GM21717 (cell line): Measurements from ENCODE around the gene GLG1.

ENCODE experiments used
- ATAC-seq: cut with Tn5 transposase; IDR thresholded peaks from one replicate; pipeline ENCODE4 v1.9.1; 2021; ENCODE audit warnings: mild to moderate bottlenecking, moderate library complexity; ENCODE audit not compliant: unreplicated experiment

GLG1 gene

DNA sequence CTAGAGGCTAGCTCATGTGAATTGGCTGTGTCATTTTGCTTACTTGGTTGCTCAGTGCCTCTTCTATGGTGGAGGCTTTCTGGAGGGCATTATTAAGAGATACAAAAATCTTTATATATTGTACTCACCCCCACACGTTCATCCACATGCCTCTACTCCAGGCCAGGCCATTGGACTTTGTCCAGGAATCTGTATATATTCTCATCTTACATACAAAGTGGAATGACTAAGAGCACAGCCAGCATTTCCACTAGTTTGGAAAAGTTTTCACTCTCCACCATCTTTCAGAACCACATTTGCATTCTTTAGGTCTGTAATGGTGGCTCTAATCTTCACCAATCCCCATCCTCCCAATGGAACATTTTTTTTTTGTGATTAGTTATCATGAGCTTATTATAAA is 4.8 kb upstream of the GLG1 start:
- ATAC-seq, result no peak

DNA sequence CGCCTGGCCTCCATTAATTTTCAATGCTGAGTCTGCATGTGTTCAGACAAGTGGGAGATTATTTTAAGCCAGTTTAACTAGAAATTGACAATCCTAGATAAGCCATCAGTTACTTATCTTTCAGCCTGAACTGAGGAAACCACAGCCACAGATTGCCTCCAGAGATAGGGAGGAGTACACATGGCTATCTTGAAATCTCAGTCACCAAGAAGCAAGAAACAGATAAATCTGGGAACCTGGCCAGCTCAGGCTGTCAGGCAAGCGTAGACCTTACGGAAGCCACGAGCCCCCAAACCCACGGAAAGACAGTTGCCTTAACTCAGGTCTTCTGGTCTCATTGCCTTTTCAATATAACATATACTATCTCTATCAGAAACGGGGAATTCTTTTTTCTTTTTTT is 2.0 kb upstream of the GLG1 start:
- ATAC-seq, result no peak

DNA sequence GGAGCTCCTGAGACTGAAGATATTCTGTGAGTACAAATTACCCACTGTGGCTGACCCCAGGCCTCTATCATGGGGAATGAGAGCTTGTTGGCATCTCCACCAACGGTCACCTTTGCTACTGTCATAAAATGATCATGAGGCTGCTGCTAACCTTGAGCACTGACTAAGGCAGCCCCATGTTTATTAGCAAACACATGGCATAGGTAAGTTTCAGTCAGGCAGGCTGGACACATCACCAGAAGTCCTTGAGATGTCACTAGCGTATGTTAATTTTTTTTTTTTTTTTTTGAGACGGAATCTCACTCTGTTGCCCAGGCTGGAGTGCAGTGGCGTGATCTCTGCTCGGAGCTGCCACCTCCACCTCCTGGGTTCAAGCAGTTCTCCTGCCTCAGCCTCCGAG is 1.5 kb upstream of the GLG1 start:
- ATAC-seq, result no peak

GRCh38 chr16:74607962-74608356 is 1.0 kb upstream of the GLG1 start:
- no peak for ATAC-seq

DNA sequence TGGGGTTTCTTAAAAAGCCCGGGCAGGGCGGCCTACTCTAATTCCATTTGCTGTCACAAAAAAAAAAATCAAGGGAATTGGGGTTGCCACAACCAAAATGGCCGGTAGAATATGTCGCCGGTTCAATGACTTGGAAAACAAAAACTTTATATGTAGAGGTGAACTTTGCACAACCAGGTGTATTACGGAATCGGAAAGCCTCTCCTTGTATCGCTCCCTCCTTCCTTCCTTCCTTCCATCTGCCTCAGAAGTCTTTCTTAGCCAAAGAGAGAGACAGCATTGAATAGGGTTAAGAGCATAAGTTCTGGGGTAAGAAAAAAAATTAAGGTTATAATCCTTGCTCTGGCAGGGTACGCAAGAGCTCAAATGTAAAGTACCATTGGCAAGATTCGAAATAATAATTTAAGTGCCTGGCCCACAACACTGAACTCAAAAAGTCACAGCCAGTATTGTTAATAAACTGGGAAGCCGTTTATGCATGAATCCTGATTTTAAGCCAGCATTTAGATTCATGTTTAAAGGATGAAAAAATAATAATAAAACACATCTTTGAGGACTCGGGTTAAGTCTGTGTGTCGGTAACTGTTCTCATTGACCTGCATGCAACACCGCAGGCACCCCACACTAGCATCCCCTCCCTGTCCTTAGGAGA is 522 bp upstream of the GLG1 start:
- ATAC-seq, result peak; percentile 25

DNA sequence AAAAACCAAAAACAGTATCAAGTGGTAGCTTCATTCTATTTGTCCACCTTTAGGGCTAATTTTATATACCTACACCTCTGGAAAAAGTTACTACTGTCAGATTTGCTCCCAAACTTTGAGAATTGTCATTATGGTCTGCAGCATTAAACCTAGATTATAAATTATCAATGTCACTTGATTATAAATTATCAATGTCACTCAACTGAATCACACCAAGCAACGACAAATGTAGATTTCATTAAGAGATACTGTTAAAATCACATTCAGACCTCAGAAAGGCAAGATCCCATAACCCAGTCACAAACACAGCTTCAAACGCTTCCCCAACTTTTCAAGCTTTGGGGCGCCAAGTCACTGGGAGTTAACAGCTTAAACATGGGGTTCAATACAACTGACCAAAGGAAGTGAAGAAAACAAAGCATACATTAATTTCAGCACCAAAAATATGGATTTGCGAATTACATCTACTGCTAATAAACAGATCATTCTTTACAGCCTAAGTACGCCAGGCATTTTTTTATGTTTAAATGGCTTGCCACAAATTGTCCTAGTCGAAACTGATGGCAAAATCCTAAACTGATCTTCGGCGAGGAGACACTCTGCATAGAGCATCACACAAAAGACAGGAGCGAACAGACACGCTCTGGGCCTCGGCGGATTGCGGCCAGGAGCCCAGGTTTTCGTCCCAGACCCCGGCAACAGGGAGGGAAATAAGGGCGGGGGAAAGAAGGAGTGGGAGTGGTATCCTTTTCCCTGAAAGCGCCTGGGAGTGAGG is 981 bp downstream of the GLG1 start:
- ATAC-seq, result peak; percentile 8

- ATAC-seq, result no peak
Observed at GRCh38 chr16:74605332-74605731, 1.6 kb downstream of the GLG1 start.

DNA sequence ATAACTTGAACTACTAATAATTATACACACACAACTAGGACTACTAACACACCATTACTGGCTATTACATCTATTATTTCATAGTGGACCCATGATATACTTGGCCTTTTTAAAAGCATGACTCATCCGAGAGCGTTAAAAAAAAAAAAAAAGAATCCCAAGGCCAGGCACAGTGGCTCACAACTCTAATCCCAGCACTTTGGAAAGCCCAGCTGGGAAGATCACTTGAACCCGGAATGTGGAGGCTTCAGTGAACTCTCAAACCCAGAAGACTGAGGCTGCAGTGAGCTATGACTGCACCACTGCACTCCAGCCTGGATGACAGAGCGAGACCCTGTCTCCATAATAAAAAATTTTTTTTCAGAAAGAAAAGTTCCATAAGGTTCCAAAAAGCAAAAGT is 3.1 kb downstream of the GLG1 start:
- ATAC-seq, result no peak

GRCh38 chr16:74601126-74601871 is 5.6 kb downstream of the GLG1 start:
- no peak for ATAC-seq

DNA sequence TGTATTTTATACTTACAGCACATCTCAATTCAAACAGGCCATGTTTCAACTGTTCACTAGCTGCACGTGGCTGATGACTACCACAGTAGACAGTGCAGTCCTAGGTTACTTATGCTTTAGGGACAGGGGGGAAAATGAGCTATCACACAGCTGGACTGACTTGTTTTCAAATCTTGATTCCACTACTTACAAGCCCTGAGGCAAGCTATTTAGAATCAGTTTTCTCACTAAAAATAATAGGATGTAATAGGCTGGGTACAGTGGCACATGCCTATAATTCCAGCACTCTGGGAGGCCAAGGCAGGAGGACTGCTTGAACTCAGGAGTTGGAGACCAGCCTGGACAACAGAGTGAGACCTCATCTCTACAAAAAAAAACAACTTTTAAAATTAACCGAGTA is 10.3 kb downstream of the GLG1 start:
- ATAC-seq, result no peak

DNA sequence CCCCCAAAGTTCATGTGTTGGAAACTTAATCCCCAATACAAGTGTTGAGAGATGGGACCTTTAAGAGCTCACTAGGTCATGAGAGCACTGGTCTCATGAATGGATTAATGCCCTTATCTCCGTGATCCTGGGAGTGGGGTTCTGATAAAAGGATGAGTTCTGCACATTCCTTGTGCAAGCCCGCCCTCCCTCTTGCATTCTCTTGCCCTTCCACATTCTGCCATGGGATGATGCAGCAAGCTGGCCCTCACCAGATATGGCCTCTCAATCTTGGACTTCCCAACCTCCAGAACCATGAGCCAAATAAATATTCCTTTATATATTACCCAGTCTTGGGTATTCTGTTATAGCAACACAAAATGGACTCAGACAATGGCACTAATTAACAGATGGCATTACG is 14.1 kb downstream of the GLG1 start:
- ATAC-seq, result no peak

DNA sequence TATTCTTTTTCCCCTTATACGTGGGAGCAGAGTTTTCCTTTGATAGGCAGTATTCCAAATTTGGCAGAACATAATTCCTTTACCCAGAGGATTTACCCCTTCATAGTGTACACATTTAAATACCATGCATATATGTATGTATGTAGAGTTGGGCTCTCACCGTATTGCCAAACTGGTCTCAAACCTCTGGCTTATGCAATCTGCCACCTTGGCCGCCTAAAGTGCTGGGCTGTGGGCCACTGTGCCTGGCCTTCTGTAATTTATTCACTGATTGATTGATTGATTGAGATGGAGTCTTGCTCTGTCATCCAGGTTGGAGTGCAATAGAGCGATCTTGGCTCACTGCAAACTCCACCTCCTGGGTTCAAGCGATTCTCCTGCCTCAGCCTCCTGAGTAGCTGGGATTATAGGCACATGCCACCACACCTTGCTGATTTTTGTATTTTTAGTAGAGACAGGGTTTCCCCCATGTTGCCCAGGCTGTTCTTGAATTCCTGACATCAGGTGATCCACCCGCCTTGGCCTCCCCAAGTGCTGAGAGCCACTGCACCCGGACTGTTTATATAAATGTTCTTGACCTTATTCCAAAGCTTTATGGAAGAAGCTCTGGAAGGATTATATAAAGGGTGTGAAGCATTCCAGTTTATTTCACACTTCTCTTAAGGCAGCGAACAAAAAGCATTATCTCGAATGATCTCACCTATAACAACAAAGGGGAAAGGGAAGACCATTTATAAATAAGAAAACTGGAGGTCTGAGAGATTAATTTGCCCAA is 14.9 kb downstream of the GLG1 start:
- ATAC-seq, result no peak

DNA sequence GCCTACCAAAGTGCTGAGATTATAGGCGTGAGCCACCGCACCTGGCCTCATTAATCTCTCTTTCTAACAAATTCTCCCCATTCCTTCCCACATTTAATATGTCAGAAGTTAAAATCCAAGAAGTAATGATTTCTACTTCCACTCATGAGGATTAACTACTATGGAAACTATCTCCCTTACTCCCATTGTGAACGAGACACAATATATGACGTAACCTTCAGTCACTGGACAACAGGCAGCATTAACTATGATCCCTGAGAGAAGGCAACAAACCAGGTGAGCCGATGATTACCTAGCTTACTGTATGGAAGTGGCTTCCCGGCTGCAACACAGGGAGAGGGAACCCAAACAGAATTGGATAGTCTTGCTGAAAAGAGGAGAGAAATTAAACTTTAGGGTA is 20.0 kb downstream of the GLG1 start:
- no peak for ATAC-seq

DNA sequence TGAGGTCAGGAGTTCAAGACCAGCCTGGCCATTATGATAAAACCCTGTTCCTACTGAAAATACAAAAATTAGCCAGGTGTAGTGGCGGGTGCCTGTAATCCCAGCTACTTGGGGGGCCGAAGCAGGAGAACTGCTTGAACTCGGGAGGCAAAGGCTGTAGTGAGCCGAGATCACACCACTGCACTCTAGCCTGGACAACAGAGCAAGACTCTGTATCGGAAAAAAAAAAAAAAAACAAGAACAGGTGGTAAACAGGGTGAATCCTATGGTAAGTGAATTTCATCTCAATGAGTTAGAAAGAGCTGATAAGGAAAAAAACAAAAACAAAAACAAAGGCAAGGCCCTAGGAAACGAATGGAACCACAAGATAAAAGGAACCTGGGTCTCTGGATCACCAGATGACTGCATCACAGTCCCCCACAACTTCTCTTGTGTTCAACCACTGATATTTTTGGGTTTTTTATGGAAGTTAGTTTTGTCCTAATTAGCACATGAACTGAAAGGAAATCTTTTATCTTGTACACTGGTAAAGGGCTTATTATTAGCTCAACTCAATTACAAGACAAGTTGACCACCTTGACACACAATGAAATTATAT is 21.0 kb downstream of the GLG1 start:
- no peak for ATAC-seq

- no peak for ATAC-seq
Observed at GRCh38 chr16:74583926-74584666, 22.8 kb downstream of the GLG1 start.

GRCh38 chr16:74582970-74583369 is 23.9 kb downstream of the GLG1 start:
- ATAC-seq, result no peak

DNA sequence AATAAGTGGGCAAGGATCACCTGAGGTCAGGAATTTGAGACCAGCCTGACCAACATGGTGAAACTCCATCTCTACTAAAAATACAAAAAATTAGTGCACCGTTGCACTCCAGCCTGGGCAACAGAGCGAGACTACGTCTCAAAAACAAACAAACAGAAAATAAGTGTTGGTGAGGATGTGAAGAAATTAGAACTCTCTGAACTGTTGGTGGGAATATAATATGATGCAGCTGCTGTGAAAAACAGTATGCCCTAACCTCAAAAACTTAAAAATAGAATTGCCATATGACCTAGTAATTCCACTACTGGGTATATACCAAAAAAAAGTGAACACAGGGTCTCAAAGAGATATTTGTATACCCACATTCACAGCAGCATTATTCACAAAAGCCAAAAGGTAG is 26.1 kb downstream of the GLG1 start:
- peak; percentile 41 for ATAC-seq

DNA sequence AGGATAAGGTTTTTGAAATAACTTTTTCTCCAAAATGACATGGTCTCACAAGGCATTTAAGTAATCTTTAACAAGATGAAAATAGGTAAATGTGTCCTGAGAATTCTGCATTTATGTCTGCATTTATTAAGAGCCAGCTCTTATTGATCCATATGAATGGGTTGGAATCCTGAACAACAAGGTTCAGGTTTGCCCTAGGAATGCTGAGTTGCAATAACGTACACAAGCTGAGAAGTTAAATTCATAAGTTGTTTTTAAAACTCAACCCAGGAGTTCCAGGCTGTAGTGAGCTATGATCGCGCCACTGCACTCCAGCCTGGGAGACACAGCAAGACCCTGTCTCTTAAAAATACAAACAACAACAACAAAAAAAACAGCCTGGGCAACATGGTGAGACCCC is 28.1 kb downstream of the GLG1 start:
- no peak for ATAC-seq

DNA sequence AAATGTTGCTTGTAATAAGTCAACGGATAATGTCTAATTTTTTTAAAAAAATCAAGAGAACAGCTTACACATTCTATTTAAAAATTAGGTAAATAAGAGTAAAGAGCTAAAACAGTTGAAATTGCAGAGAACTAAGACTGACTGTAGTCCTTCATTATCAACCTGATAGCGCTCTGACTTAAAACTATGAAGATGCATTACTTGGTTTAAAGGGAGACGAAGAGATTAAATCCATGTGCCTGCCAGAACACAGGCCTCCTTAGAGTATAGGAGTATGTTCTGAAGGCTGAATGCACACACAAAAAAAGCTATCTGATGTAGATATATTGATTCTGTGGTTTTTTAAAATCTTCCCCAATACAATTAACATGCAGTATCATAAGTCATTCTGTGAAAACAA is 28.5 kb downstream of the GLG1 start:
- no peak for ATAC-seq

GRCh38 chr16:74577882-74578366 is 29.0 kb downstream of the GLG1 start:
- ATAC-seq, result no peak
